Fibroblast of villous mesenchyme (primary cell): ENCODE data around the gene TJP1. TPM values are rescaled to one million over a fixed set of nuclear protein-coding genes. Genes with fewer than 3 reads are reported as not detected.
"Not testable (repeated sequence)": the region's sequence is repeated elsewhere in the genome, so short reads cannot be mapped to it uniquely, and the experiment has no call there.

ENCODE experiments used
- DNase-seq: peaks from one replicate; pipeline ENCODE4 v3.0.0-alpha.2; 2010; ENCODE audit warnings: low read depth
- H3K4me3 ChIP-seq: 2 replicates; pipeline ENCODE4 v1.5.1; 2011; ENCODE audit warnings: low read depth, mild to moderate bottlenecking, low read length
- CTCF ChIP-seq: IDR thresholded peaks from 2 replicates; pipeline ENCODE4 v1.5.1; 2012; ENCODE audit warnings: low read depth, mild to moderate bottlenecking, low read length; ENCODE audit not compliant: insufficient read depth
- total RNA-seq: library from RNA; depleted of rRNA; stranded (reverse); fragments of >200 nt; gene quantifications from 2 replicates; pipeline ENCODE4 v1.2.3, GENCODE V29; 2012

The TJP1 gene
- total RNA-seq, 1 donor = 103 TPM

GRCh38 chr15:29669823-29670222 is 152.4 kb downstream of the TJP1 start:
- no peak overlapping the region for H3K4me3 ChIP-seq

GRCh38 chr15:29668120-29668602 is 154.1 kb downstream of the TJP1 start:
- TF ChIP-seq CTCF = peak; percentile 93
- no peak overlapping the region for H3K4me3 ChIP-seq
- peak; percentile 92 for DNase-seq

More at GRCh38 chr15:29669823-29670222, 152.4 kb downstream of the TJP1 start:
- DNase-seq = no peak
- no peak for TF ChIP-seq CTCF

GRCh38 chr15:29666241-29666640 is 156.0 kb downstream of the TJP1 start:
- TF ChIP-seq CTCF = no peak
- no peak overlapping the region for H3K4me3 ChIP-seq
- no peak for DNase-seq

GRCh38 chr15:29665444-29666003 is 156.7 kb downstream of the TJP1 start:
- no peak overlapping the region for H3K4me3 ChIP-seq
- no peak for DNase-seq
- TF ChIP-seq CTCF = no peak

GRCh38 chr15:29664406-29664805 is 157.9 kb downstream of the TJP1 start:
- no peak overlapping the region for H3K4me3 ChIP-seq
- no peak for DNase-seq
- TF ChIP-seq CTCF = no peak

- H3K4me3 ChIP-seq, DNase-seq: not testable (repeated sequence)
Observed at GRCh38 chr15:29657476-29657817, 164.8 kb downstream of the TJP1 start.

GRCh38 chr15:29656636-29657475 is 165.4 kb downstream of the TJP1 start:
- peak overlapping the region; percentile 45 for H3K4me3 ChIP-seq
- DNase-seq = peak; percentile 62
- peak; percentile 47 for TF ChIP-seq CTCF
